Measurements from ENCODE around the gene ZNF620. TPM values are rescaled to one million over a fixed set of nuclear protein-coding genes. Genes with fewer than 3 reads are reported as not detected.

ZNF620 gene
- total RNA-seq, 1 experiment from 2014 or later = 27.1 TPM

GRCh38 chr3:40532252-40532651 is 26.4 kb downstream of the ZNF620 start:
- Histone ChIP-seq H3K27ac (ENCODE audit: insufficient read length, low read depth, low read length) (no peak overlapping the region), H2AFZ (ENCODE audit: low read length) (no peak overlapping the region), H3K9me3 (ENCODE audit: control insufficient read depth, low read depth, low read length) (peaks cover 13% of the 10 kb centered on the region), H3K18ac (ENCODE audit: insufficient read length, low read depth, low read length) (no peak overlapping the region), H4K5ac (ENCODE audit: insufficient read length, low read depth, low read length) (no peak overlapping the region), H2AK5ac (ENCODE audit: insufficient read length, low read length) (no peak overlapping the region), H4K8ac (replicated peaks; ENCODE audit: insufficient read length, low read depth, low read length) (no peak overlapping the region), H3K23ac (ENCODE audit: insufficient read length, low read depth, low read length) (no peak overlapping the region), H3K14ac (ENCODE audit: insufficient read depth, low read length) (no peak overlapping the region), H2BK120ac (ENCODE audit: low read depth, low read length, poor library complexity, severe bottlenecking) (no peak overlapping the region), H2BK5ac (ENCODE audit: insufficient read length, low read length) (no peak overlapping the region), H3K56ac (ENCODE audit: insufficient read length, low read depth, low read length) (no peak overlapping the region), H4K91ac (ENCODE audit: insufficient read length, low read depth, low read length) (no peak overlapping the region), H3K79me1 (ENCODE audit: insufficient read depth, low read depth, low read length, poor library complexity, severe bottlenecking) (no peaks in the 10 kb centered on the region), H3K23me2 (ENCODE audit: insufficient read length, low read depth, low read length, poor library complexity, severe bottlenecking) (no peaks in the 10 kb centered on the region), H3K9ac (ENCODE audit: extremely low read depth, insufficient read length, low read length) (no peak overlapping the region), H3K4me2 (ENCODE audit: insufficient read depth, insufficient read length, low read length) (no peak overlapping the region), H3K79me2 (ENCODE audit: insufficient read depth, low read length) (no peaks in the 10 kb centered on the region), H4K20me1 (ENCODE audit: control insufficient read depth, insufficient read depth, insufficient read length) (no peaks in the 10 kb centered on the region), H3K4ac (ENCODE audit: low read depth, low read length) (no peak overlapping the region), H3K27me3 (ENCODE audit: insufficient read depth, low read length) (no peaks in the 10 kb centered on the region), H2BK15ac (ENCODE audit: low read depth, low read length) (no peak overlapping the region), H2BK12ac (ENCODE audit: insufficient read length, low read depth, low read length) (no peak overlapping the region), H3T11ph (ENCODE audit: low read length) (no peak overlapping the region), H3K4me1 (ENCODE audit: insufficient read depth, low read length) (no peaks in the 10 kb centered on the region), H2BK20ac (ENCODE audit: low read depth, low read length, poor library complexity, severe bottlenecking) (no peak overlapping the region)
- Mint-ChIP-seq H3K27me3 (ENCODE audit: low read depth) (no peaks in the 10 kb centered on the region), H3K9me3 (peaks cover 9 to 14% of the 10 kb centered on the region in 2 experiments; a peak in 4 of 5 replicates), H3K36me3 (ENCODE audit: insufficient read depth in 1 of 3, low read depth in 3 of 3) (peaks cover 80 to 87% (median 84%) of the 10 kb centered on the region in 3 experiments), H3K4me3 (no peak overlapping the region), H3K4me1 (no peaks in the 10 kb centered on the region; a peak in 1 of 4 replicates), H3K27ac (no peak overlapping the region)
- TF ChIP-seq CTCF (conservative IDR thresholded peaks at IDR 0.05) = no peak
- DNase-seq = no peak
- no CpG with 5 or more reads among the region's 5 CpGs for WGBS (ENCODE audit: extremely low coverage, insufficient read length, low lambda C conversion rate)

All from H9 (cell line).